Choroid plexus epithelial cell (primary cell): ENCODE results near the gene LFNG.

ENCODE experiments used
- DNase-seq: peaks from one replicate; pipeline ENCODE4 v3.0.0-alpha.2; 2010; ENCODE audit warnings: low read depth
- H3K4me3 ChIP-seq: 2 replicates; pipeline ENCODE4 v1.5.1; 2011; ENCODE audit warnings: low read depth, mild to moderate bottlenecking, control low read depth, low read length, moderate library complexity
- CTCF ChIP-seq: conservative IDR thresholded peaks from 2 replicates; pipeline ENCODE4 v1.5.1; 2011; ENCODE audit warnings: low read depth, mild to moderate bottlenecking, control low read depth, inconsistent platforms, low read length, moderate library complexity

LFNG gene

GRCh38 chr7:2508327-2509215 lies 11.0 kb upstream of the LFNG start:
- TF ChIP-seq CTCF = no peak
- DNase-seq = peak; percentile 60
- H3K4me3 ChIP-seq = no peak overlapping the region

- no peak overlapping the region for H3K4me3 ChIP-seq
- TF ChIP-seq CTCF = no peak
Observed at GRCh38 chr7:2509298-2509906, 10.2 kb upstream of the LFNG start.

GRCh38 chr7:2510130-2510776 lies 9.3 kb upstream of the LFNG start:
- no peak overlapping the region for H3K4me3 ChIP-seq
- DNase-seq = no peak
- no peak for TF ChIP-seq CTCF

More at GRCh38 chr7:2509298-2509906, 10.2 kb upstream of the LFNG start:
- no peak for DNase-seq

GRCh38 chr7:2510909-2511768 lies 8.4 kb upstream of the LFNG start:
- no peak for DNase-seq
- no peak overlapping the region for H3K4me3 ChIP-seq
- no peak for TF ChIP-seq CTCF

GRCh38 chr7:2511769-2512168 lies 7.8 kb upstream of the LFNG start:
- no peak for DNase-seq
- no peak overlapping the region for H3K4me3 ChIP-seq
- TF ChIP-seq CTCF = no peak

- no peak for TF ChIP-seq CTCF
- no peak overlapping the region for H3K4me3 ChIP-seq
- no peak for DNase-seq
Observed at GRCh38 chr7:2512179-2512661, 7.4 kb upstream of the LFNG start.
